ENCODE measurements around the gene CCDC89.

- TF ChIP-seq CTCF (conservative IDR thresholded peaks at IDR 0.05; ENCODE audit: low read depth in 2 of 2) (no peak), EZH2phosphoT487 (IDR thresholded peaks at IDR 0.05; ENCODE audit: unreplicated experiment) (no peak), ETS1 (IDR thresholded peaks at IDR 0.05) (no peak), ZNF114 (CRISPR knock-in tag; IDR thresholded peaks at IDR 0.05) (no peak), CREB1 (CRISPR knock-in tag; IDR thresholded peaks at IDR 0.05; ENCODE audit: low read depth) (no peak), REST (IDR thresholded peaks at IDR 0.05; ENCODE audit: unreplicated experiment) (no peak), EZH2 (IDR thresholded peaks at IDR 0.05; ENCODE audit: low read depth, unreplicated experiment) (no peak), POLR2AphosphoS5 (IDR thresholded peaks at IDR 0.05; ENCODE audit: low read depth) (no peak), JUNB (IDR thresholded peaks at IDR 0.05; ENCODE audit: unreplicated experiment) (no peak), NANOG (IDR thresholded peaks at IDR 0.05; ENCODE audit: borderline replicate concordance) (no peak), ZNF462 (CRISPR knock-in tag; IDR thresholded peaks at IDR 0.05) (no peak), ZNF331 (CRISPR knock-in tag; IDR thresholded peaks at IDR 0.05; ENCODE audit: low read depth) (no peak), STAT1 (IDR thresholded peaks at IDR 0.05; ENCODE audit: unreplicated experiment) (no peak)
Measured at GRCh38 chr11:85661972-85662664, 23.9 kb downstream of the CCDC89 start.

Data from GM23338 (cell line).